PC-3 (cell line): ENCODE results near the gene PDE3B.
"Not testable (repeated sequence)": the region's sequence is repeated elsewhere in the genome, so short reads cannot be mapped to it uniquely, and the experiment has no call there.

Source experiments
- CTCF ChIP-seq: fragments of 300-600 bp; sonication (generic); conservative IDR thresholded peaks from 2 replicates; pipeline ENCODE4 v1.5.1; 2017; ENCODE audit warnings: antibody characterized with exemption, low read depth, mild to moderate bottlenecking, low read length
- EZH2 ChIP-seq: fragments of 300-600 bp; sonication (generic); IDR thresholded peaks from one replicate; pipeline ENCODE4 v1.6.1; 2017; ENCODE audit warnings: antibody characterized with exemption, mild to moderate bottlenecking, low read length; ENCODE audit not compliant: unreplicated experiment

DNA sequence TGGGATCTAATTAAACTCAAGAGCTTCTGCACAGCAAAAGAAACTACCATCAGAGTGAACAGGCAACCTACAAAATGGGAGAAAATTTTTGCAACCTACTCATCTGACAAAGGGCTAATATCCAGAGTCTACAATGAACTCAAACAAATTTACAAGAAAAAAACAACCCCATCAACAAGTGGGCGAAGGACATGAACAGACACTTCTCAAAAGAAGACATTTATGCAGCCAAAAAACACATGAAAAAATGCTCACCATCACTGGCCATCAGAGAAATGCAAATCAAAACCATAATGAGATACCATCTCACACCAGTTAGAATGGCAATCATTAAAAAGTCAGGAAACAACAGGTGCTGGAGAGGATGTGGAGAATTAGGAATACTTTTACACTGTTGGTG lies 240.1 kb downstream of the PDE3B start:
- TF ChIP-seq CTCF, EZH2: not testable (repeated sequence)
